Body of pancreas (tissue), 4 donors: ENCODE data around the gene RASL10A. TPM values are rescaled to one million over a fixed set of nuclear protein-coding genes. Genes with fewer than 3 reads are reported as not detected.

Source experiments
- ATAC-seq: fragments of 150-250 bp; one replicate; pipeline ENCODE4 v1.9.1; 2016
- DNase-seq, 4 donors: peaks; one replicate each; pipeline ENCODE4 v3.0.0-alpha.2; 2019
- H3K27ac ChIP-seq, 4 donors: fragments of 200-600 bp; sonication (generic); 1 replicate in 3 of 4; 2 replicates in 1 of 4; pipeline versions ENCODE4 v1.5.1 to v1.6.1; 2016 to 2019; ENCODE audit warnings: mild to moderate bottlenecking in 1 of 4, mixed read lengths in 1 of 4, moderate library complexity in 1 of 4
- H3K27me3 ChIP-seq, 2 donors: fragments of 200-600 bp; sonication (generic); one replicate each; pipeline ENCODE4 v1.6.0; 2016; ENCODE audit warnings: mild to moderate bottlenecking in 1 of 2
- H3K36me3 ChIP-seq, 2 donors: fragments of 200-600 bp; sonication (generic); replicated peaks in 1 of 2; 2 replicates each; pipeline ENCODE4 v1.5.1; 2016; ENCODE audit warnings: low read depth in 2 of 2; ENCODE audit not compliant: insufficient read depth in 1 of 2
- H3K4me1 ChIP-seq: fragments of 200-600 bp; sonication (generic); one replicate; pipeline ENCODE4 v1.6.0; 2016
- H3K4me3 ChIP-seq, 2 donors: fragments of 200-600 bp; sonication (generic); 1 replicate in 1 of 2; 2 replicates in 1 of 2; pipeline ENCODE4 v1.5.1; 2016 to 2019
- H3K9me3 ChIP-seq, 3 donors: fragments of 200-600 bp; sonication (generic); 1 replicate in 2 of 3; 2 replicates in 1 of 3; pipeline ENCODE4 v1.5.1; 2016
- POLR2A ChIP-seq, 3 donors: fragments of 450-650 bp; IDR thresholded peaks; one replicate each; pipeline ENCODE4 v1.6.1; 2016; ENCODE audit warnings: antibody characterized with exemption in 3 of 3, mild to moderate bottlenecking in 2 of 3
- WGBS, 2 donors: methylation state at CpG; one replicate each; pipeline ENCODE4 v1.1.5; 2017; 5-methylcytosine and 5-hydroxymethylcytosine counted together
- intact Hi-C: fragments of 100-400 bp; cut with DNase I; formaldehyde crosslinking; loops from one replicate; pipeline ENCODE4 v1.15.1; 2023
- total RNA-seq, 2 donors: library from RNA; depleted of rRNA; stranded (reverse); fragments of >200 nt; gene quantifications; one replicate each; pipeline ENCODE4 v1.1.0, GENCODE V29; 2016
- TF ChIP-seq, protein P1 (sequence below), 7 experiments: fragments of 450-650 bp in 4 of 7; fragments of 200-600 bp in 3 of 7; sonication (generic) in 3 of 7; IDR thresholded peaks; one replicate each; pipeline ENCODE4 v1.5.1; 2016 to 2019; ENCODE audit warnings: antibody characterized with exemption in 7 of 7

RASL10A gene
- total RNA-seq, 2 donors from 2014 or later: 0.78 TPM; not detected in 1

DNA sequence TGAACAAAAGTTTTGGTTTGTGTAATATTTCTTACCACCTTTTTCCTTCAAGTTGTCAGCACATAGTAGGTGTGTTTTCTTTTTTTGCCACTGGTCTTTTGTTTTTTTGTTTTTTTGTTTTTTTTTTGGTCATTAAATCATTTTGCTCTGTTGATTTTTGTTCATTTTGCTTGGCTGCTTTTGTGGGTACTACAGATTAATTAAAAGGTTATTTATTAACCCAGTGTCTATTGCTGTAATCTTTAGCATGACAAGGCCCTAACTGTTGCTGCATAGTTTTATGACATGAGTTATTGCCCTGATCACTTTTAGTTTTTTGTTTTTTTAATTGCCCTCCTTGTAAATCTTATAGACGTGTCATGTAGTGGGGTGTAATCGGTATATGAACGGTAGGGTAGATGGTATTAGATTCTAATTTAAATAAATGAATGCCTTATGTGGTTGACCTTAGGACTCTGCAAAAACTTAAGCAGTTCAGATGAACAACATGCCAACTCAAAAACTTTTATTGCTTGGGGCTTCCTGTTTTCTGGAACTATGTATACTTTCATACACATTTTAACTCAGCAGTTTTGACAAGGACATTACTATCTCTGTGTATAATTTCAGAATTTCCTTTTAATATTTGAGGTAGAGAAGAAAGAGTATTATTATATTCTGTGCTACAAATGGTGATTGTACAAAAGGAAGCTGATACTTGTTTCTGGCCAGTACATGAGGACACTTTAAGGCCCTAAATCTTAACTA is 39.5 kb downstream of the RASL10A start:
- H3K36me3 ChIP-seq: peaks cover 8 to 19% of the 10 kb centered on the region in 2 donors
- intact Hi-C loops: no loop called here
- peaks cover 73% of the 10 kb centered on the region for H3K4me1 ChIP-seq
- TF ChIP-seq, protein P1, sequence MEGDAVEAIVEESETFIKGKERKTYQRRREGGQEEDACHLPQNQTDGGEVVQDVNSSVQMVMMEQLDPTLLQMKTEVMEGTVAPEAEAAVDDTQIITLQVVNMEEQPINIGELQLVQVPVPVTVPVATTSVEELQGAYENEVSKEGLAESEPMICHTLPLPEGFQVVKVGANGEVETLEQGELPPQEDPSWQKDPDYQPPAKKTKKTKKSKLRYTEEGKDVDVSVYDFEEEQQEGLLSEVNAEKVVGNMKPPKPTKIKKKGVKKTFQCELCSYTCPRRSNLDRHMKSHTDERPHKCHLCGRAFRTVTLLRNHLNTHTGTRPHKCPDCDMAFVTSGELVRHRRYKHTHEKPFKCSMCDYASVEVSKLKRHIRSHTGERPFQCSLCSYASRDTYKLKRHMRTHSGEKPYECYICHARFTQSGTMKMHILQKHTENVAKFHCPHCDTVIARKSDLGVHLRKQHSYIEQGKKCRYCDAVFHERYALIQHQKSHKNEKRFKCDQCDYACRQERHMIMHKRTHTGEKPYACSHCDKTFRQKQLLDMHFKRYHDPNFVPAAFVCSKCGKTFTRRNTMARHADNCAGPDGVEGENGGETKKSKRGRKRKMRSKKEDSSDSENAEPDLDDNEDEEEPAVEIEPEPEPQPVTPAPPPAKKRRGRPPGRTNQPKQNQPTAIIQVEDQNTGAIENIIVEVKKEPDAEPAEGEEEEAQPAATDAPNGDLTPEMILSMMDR (IDR thresholded peaks at IDR 0.05): peak in 4 of 7 experiments; percentile 13 to 55 (median 32)
- no peak for TF ChIP-seq POLR2A (IDR thresholded peaks at IDR 0.05)
- no peak overlapping the region for H3K4me3 ChIP-seq
- peak overlapping the region in 3 of 4 donors; percentile 13 to 71 (median 34) for H3K27ac ChIP-seq
- DNase-seq (no peak), ATAC-seq (peak; percentile 59)
- WGBS, 2 donors: 12 to 16% methylated on average over 3 of the region's 3 CpGs
- H3K9me3 ChIP-seq: no peaks in the 10 kb centered on the region
- no peaks in the 10 kb centered on the region for H3K27me3 ChIP-seq

DNA sequence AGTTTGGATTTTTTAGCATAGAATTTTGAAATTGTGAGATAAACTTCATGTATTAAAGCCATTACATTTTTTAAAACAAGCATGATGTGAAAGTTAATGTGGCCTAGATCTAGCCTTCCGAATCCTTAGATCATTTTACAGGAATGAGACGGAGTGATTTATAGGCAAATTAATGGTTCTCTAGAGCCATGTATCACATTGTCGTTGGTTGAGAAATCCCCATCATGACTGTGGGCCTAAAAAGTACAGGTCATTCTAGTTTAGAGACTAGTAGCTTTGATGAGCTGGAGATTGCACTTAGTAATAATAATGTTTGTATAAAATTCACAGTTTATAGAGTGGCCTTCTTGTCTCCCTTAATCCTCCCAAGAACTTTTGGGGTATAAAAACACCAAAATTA is 40.3 kb downstream of the RASL10A start:
- ATAC-seq (no peak), DNase-seq (no peak)
- Histone ChIP-seq H3K4me3 (no peak overlapping the region), H3K9me3 (no peaks in the 10 kb centered on the region), H3K36me3 (peaks cover 8 to 19% of the 10 kb centered on the region in 2 donors), H3K27me3 (no peaks in the 10 kb centered on the region), H3K27ac (peak overlapping the region in 1 of 4 donors; percentile 71), H3K4me1 (peaks cover 81% of the 10 kb centered on the region)
- 44 to 47% methylated on average over 3 of the region's 3 CpGs for WGBS, 2 donors
- no peak for TF ChIP-seq POLR2A (IDR thresholded peaks at IDR 0.05)
- TF ChIP-seq, protein P1 (IDR thresholded peaks at IDR 0.05): no peak
- intact Hi-C loops: no loop called here

DNA sequence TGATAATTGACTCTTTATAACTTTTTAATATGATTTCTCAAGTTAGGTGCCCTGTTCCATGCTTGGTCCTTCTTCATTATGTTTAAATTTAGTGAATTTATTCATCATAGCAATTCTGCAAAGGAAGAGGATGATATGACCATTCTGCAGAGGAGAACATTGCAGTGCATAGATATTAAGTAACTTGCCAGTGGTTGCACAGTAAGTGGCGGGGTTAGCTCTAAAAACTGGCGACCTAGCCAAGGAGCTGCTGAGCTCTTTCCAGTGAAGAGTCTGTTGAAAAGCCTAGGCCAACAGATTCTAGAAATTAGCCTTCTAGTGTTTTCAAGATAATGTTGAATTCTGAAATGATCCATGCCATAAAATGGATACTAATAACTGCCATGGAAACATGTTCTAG is 42.9 kb downstream of the RASL10A start:
- ATAC-seq (no peak), DNase-seq (no peak)
- H3K9me3 ChIP-seq: no peaks in the 10 kb centered on the region
- peak overlapping the region in 1 of 4 donors; percentile 9 for H3K27ac ChIP-seq
- H3K4me3 ChIP-seq: no peak overlapping the region
- no peak for TF ChIP-seq POLR2A (IDR thresholded peaks at IDR 0.05)
- TF ChIP-seq, protein P1 (IDR thresholded peaks at IDR 0.05): no peak
- H3K27me3 ChIP-seq: no peaks in the 10 kb centered on the region
- 64 to 71% methylated on average over 2 of the region's 2 CpGs for WGBS, 2 donors
- peaks cover 70% of the 10 kb centered on the region for H3K4me1 ChIP-seq
- H3K36me3 ChIP-seq: peaks cover 2 to 3% of the 10 kb centered on the region in 2 donors
- intact Hi-C loops: no loop called here

DNA sequence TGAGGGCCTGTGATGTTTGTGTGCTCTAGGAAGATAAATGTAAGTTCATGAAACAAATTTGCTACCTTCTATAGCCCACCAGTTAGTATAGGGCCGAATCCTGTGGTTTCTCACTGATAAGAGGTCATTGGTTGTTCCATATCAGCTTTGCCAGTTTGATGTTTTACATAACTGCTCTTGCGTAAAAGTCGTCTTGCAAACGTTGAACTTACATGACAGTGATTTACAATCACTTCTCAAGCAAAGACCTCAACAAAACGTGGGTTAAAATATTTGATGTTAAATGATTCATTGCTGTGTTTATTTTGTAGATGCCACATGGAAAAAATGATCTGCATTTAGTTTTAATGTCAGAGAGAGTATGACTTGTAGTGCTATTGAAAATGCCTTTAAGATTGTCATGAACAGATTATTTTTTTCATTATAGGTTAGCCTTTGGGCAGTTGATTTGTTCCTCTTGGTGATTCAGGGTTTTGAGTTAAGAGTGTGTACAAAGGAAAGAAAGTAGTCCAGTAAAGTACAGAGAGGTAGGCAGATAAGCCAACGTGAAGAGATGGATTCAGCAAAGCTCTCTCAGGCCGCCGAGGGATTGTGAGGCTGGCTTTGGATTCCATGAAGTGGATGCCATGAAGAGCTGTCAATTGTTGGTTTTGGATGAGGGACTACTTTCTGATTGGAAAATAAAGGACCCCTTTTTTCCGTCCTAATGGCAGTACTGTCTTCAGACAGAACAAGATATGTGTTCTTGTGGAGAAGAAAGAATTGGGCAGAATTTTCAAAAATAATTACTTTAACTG is 44.8 kb downstream of the RASL10A start:
- DNase-seq (no peak), ATAC-seq (no peak)
- H3K4me1 ChIP-seq: peaks cover 67% of the 10 kb centered on the region
- TF ChIP-seq POLR2A (IDR thresholded peaks at IDR 0.05): no peak
- TF ChIP-seq, protein P1 (IDR thresholded peaks at IDR 0.05): no peak
- H3K27ac ChIP-seq: peak overlapping the region; percentile 99 to 100 (median 100)
- WGBS, 2 donors: 8% methylated on average over 9 of the region's 9 CpGs
- intact Hi-C loops: no loop called here
- H3K27me3 ChIP-seq: no peaks in the 10 kb centered on the region
- no peak overlapping the region for H3K4me3 ChIP-seq
- H3K36me3 ChIP-seq: peaks cover 0 to 3% of the 10 kb centered on the region in 2 donors
- H3K9me3 ChIP-seq: no peaks in the 10 kb centered on the region
